Stimulated activated CD8-positive, alpha-beta memory T cell treated with anti-CD3 and anti-CD28 coated beads, Interleukin-2, amount 100 ng/mL, for 1 hour (primary cell): ENCODE results near the gene RPL15.

Experiments
- DNase-seq, 2 donors: peaks; one replicate each; pipeline ENCODE4 v3.0.0-alpha.2; 2020; ENCODE audit warnings: low read depth in 2 of 2

The RPL15 gene

DNA sequence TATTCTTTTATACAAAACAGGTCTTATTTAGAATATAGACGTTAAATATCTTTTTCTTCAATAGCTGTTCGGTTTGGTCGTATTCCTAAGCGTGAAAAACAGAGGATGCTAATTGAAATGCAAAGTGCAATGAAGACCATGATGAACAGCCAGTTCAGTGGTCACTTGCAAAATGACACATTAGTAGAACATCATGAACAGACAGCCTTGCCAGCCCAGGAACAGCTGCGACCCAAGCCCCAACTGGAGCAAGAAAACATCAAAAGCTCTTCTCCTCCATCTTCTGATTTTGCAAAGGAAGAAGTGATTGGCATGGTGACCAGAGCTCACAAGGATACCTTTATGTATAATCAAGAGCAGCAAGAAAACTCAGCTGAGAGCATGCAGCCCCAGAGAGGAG, 45.0 kb downstream of the RPL15 start:
- no peak for DNase-seq

DNA sequence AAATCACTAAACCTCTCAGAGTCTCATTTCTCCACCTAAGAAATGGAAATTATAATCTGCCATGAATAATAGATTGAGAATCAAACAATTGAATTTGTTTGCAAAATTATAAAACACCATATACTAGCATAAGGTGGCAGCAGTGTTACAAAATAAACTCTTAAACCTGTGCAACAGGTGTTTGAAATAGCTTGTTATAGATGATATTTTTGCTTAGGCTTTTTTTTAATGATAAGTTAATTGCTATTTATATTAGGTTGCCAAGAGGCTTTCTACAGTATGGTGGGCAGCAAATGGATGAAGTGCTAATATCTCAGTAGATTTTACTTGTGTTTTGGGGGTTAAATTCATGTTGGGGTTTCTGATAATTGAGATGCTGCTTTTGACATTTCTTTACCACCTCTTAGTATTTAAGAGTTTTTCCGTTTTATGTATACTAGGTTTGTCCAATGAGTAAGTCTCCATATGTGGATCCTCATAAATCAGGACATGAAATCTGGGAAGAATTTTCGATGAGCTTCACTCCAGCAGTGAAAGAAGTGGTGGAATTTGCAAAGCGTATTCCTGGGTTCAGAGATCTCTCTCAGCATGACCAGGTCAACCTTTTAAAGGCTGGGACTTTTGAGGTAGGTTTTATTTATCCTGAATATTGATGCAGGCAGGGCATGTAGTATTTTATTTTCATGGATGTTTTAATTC, 47.8 kb downstream of the RPL15 start:
- DNase-seq: no peak

GRCh38 chr3:23966328-23966727, 49.4 kb downstream of the RPL15 start:
- no peak for DNase-seq

GRCh38 chr3:23968463-23969184, 51.7 kb downstream of the RPL15 start:
- DNase-seq: no peak

GRCh38 chr3:23969393-23969792, 52.5 kb downstream of the RPL15 start:
- DNase-seq: no peak
